Measurements from ENCODE around the gene TAP1.

The TAP1 gene

GRCh38 chr6:32890831-32891230, 37.3 kb upstream of the TAP1 start:
- no peak overlapping the region for H3K4me2 ChIP-seq (ENCODE audit: low read depth, low read length, poor library complexity, severe bottlenecking)
- H4K20me1 ChIP-seq (ENCODE audit: low read depth, low read length): no peaks in the 10 kb centered on the region; the same call in 1 of the 2 replicates
- H3K36me3 ChIP-seq (ENCODE audit: low read length): 0 out of 2 replicates have a peak, but pooled peaks cover 2% of the 10 kb centered on the region
- TF ChIP-seq EZH2phosphoT487 (conservative IDR thresholded peaks at IDR 0.05; ENCODE audit: low read length) (no peak), CTCF (IDR thresholded peaks at IDR 0.05; ENCODE audit: insufficient read depth, low read length, poor library complexity, severe bottlenecking) (no peak)
- no peak overlapping the region for H3K9ac ChIP-seq (ENCODE audit: low read length)
- H2AFZ ChIP-seq (ENCODE audit: low read depth, low read length, severe bottlenecking): no peak overlapping the region
- H3K27me3 ChIP-seq (ENCODE audit: low read length): no peaks in the 10 kb centered on the region
- no peaks in the 10 kb centered on the region for H3K9me3 ChIP-seq (ENCODE audit: insufficient read depth, low read length)
- H3K9me2 ChIP-seq (replicated peaks; ENCODE audit: insufficient read depth, low read length): no peaks in the 10 kb centered on the region
- H3F3A ChIP-seq (ENCODE audit: insufficient read depth): peaks cover 28% of the 10 kb centered on the region
- no peak overlapping the region for H3K27ac ChIP-seq (ENCODE audit: low read depth, low read length)
- no peak overlapping the region for H3K4me3 ChIP-seq (ENCODE audit: insufficient read depth, low read length, poor library complexity, severe bottlenecking)
- H3K79me2 ChIP-seq (ENCODE audit: insufficient read depth, low read length): peaks cover 11% of the 10 kb centered on the region

- Histone ChIP-seq H3K27me3 (ENCODE audit: low read length) (no peaks in the 10 kb centered on the region), H3K79me2 (ENCODE audit: insufficient read depth, low read length) (no peaks in the 10 kb centered on the region), H4K20me1 (ENCODE audit: low read depth, low read length) (no peaks in the 10 kb centered on the region), H2AFZ (ENCODE audit: low read depth, low read length, severe bottlenecking) (no peak overlapping the region), H3K4me3 (ENCODE audit: insufficient read depth, low read length, poor library complexity, severe bottlenecking) (no peak overlapping the region), H3K27ac (ENCODE audit: low read depth, low read length) (no peak overlapping the region), H3K9me2 (replicated peaks; ENCODE audit: insufficient read depth, low read length) (no peaks in the 10 kb centered on the region), H3K9ac (ENCODE audit: low read length) (no peak overlapping the region), H3F3A (ENCODE audit: insufficient read depth) (peaks cover 28% of the 10 kb centered on the region), H3K4me2 (ENCODE audit: low read depth, low read length, poor library complexity, severe bottlenecking) (no peak overlapping the region), H3K36me3 (ENCODE audit: low read length) (no peaks in the 10 kb centered on the region), H3K9me3 (ENCODE audit: insufficient read depth, low read length) (no peaks in the 10 kb centered on the region)
- no peak for TF ChIP-seq EZH2phosphoT487 (conservative IDR thresholded peaks at IDR 0.05; ENCODE audit: low read length)
- no peak for TF ChIP-seq CTCF (IDR thresholded peaks at IDR 0.05; ENCODE audit: insufficient read depth, low read length, poor library complexity, severe bottlenecking)
These were observed 36.0 kb upstream of the TAP1 start for GRCh38 chr6:32889533-32889932.

GRCh38 chr6:32888576-32888975, 35.1 kb upstream of the TAP1 start:
- no peaks in the 10 kb centered on the region for H3K9me3 ChIP-seq (ENCODE audit: insufficient read depth, low read length)
- H3K9me2 ChIP-seq (replicated peaks; ENCODE audit: insufficient read depth, low read length): no peaks in the 10 kb centered on the region
- no peak overlapping the region for H3K4me3 ChIP-seq (ENCODE audit: insufficient read depth, low read length, poor library complexity, severe bottlenecking)
- TF ChIP-seq CTCF (IDR thresholded peaks at IDR 0.05; ENCODE audit: insufficient read depth, low read length, poor library complexity, severe bottlenecking) (no peak), EZH2phosphoT487 (conservative IDR thresholded peaks at IDR 0.05; ENCODE audit: low read length) (no peak)
- H3K4me2 ChIP-seq (ENCODE audit: low read depth, low read length, poor library complexity, severe bottlenecking): no peak overlapping the region
- peaks cover 25% of the 10 kb centered on the region for H3F3A ChIP-seq (ENCODE audit: insufficient read depth)
- H3K36me3 ChIP-seq (ENCODE audit: low read length): no peaks in the 10 kb centered on the region
- H3K27me3 ChIP-seq (ENCODE audit: low read length): no peaks in the 10 kb centered on the region
- H2AFZ ChIP-seq (ENCODE audit: low read depth, low read length, severe bottlenecking): no peak overlapping the region
- no peaks in the 10 kb centered on the region for H3K79me2 ChIP-seq (ENCODE audit: insufficient read depth, low read length)
- H4K20me1 ChIP-seq (ENCODE audit: low read depth, low read length): no peaks in the 10 kb centered on the region
- no peak overlapping the region for H3K27ac ChIP-seq (ENCODE audit: low read depth, low read length)
- no peak overlapping the region for H3K9ac ChIP-seq (ENCODE audit: low read length)

Measured in SU-DHL-6 (cell line).